ENCODE results near the gene RALGPS2. TPM values are rescaled to one million over a fixed set of nuclear protein-coding genes. Genes with fewer than 3 reads are reported as not detected.
"Not testable (repeated sequence)": the region's sequence is repeated elsewhere in the genome, so short reads cannot be mapped to it uniquely, and the experiment has no call there.

The RALGPS2 gene
- total and polyA plus RNA-seq, 12 donors, result 2.5 to 36.7 (median 12.9) TPM

DNA sequence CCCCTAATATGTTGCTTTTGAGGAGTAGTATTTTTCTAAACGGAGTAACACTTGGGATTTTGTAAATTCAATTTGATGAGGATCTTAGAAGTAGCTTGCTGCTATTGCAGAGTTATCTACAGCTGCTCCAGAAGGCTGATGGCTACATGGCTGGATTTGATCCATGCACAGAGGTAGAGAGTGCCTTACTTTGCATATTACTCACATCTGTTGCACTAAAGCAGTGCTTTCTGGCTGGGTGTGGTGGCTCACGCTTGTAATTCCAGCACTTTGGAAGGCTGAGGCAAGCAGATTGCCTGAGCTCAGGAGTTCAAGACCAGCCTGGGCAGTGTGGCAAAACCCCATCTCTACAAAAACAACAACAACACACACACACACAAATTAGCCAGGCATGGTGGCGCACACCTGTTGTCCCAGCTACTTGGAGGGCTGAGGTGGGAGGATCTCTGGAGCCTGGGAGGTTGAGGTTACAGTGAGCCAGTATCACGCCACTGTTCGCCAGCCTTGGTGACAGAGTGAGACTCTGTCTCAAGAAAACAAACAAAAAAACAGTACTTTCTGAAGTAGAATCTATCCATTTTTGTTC lies 24.6 kb downstream of the RALGPS2 start:
- TF ChIP-seq POLR2A (IDR thresholded peaks at IDR 0.05), result no peak
- TF ChIP-seq, protein P1, sequence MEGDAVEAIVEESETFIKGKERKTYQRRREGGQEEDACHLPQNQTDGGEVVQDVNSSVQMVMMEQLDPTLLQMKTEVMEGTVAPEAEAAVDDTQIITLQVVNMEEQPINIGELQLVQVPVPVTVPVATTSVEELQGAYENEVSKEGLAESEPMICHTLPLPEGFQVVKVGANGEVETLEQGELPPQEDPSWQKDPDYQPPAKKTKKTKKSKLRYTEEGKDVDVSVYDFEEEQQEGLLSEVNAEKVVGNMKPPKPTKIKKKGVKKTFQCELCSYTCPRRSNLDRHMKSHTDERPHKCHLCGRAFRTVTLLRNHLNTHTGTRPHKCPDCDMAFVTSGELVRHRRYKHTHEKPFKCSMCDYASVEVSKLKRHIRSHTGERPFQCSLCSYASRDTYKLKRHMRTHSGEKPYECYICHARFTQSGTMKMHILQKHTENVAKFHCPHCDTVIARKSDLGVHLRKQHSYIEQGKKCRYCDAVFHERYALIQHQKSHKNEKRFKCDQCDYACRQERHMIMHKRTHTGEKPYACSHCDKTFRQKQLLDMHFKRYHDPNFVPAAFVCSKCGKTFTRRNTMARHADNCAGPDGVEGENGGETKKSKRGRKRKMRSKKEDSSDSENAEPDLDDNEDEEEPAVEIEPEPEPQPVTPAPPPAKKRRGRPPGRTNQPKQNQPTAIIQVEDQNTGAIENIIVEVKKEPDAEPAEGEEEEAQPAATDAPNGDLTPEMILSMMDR (IDR thresholded peaks at IDR 0.05), result no peak
- H3K36me3 ChIP-seq (replicated peaks in 1 of 2), result no peaks in the 10 kb centered on the region
- intact Hi-C loops (cut with DNase I), result loop anchor here in 1 of 2 donors (5.0 kb wide), 1 partner anchor 207 kb away; no protein-coding TSS in a partner anchor
- peaks cover 0 to 4% (median 0%) of the 10 kb centered on the region in 3 donors for H3K9me3 ChIP-seq (replicated peaks in 1 of 3)
- H3K27ac ChIP-seq, result no peak overlapping the region
- 90 to 99% (median 95%) methylated on average over 5 of the region's 5 CpGs for WGBS, 4 donors
- H3K27me3 ChIP-seq, result no peaks in the 10 kb centered on the region
- H3K4me1 ChIP-seq (replicated peaks in 1 of 2), result peaks cover 3 to 7% of the 10 kb centered on the region in 2 donors
- no peak for DNase-seq
- no peak overlapping the region for H3K4me3 ChIP-seq

DNA sequence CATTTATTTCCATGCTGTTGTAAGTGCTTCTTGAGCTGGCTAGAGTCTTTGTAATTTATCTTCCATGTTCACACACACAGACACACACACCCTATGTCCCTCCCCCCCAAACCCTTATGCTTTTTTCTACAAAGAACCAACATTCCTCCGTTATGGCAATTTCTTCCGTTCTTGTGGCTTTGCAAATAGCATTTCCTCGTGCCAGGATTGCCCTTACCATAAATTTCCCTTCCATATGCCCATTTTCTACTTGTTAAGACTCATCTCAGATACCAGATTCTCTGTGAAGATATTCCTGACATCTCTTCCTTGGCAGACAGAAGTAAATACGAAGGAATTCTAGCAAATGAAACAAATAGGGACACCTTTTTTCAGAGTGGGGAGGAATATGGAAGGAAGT lies 26.0 kb downstream of the RALGPS2 start:
- Histone ChIP-seq H3K27ac (no peak overlapping the region), H3K27me3 (no peaks in the 10 kb centered on the region), H3K4me3 (no peak overlapping the region), H3K36me3 (replicated peaks in 1 of 2) (no peaks in the 10 kb centered on the region), H3K9me3 (replicated peaks in 1 of 3) (peaks cover 0 to 8% (median 0%) of the 10 kb centered on the region in 3 donors), H3K4me1 (replicated peaks in 1 of 2) (peaks cover 3 to 7% of the 10 kb centered on the region in 2 donors)
- TF ChIP-seq POLR2A (IDR thresholded peaks at IDR 0.05), result no peak
- TF ChIP-seq, protein P1 (IDR thresholded peaks at IDR 0.05), result no peak
- intact Hi-C loops (cut with DNase I), result loop anchor here in 1 of 2 donors (5.0 kb wide), 1 partner anchor 209 kb away; no protein-coding TSS in a partner anchor
- no peak for DNase-seq
- WGBS, 4 donors, result 83 to 88% (median 85%) methylated on average over 4 of the region's 4 CpGs

DNA sequence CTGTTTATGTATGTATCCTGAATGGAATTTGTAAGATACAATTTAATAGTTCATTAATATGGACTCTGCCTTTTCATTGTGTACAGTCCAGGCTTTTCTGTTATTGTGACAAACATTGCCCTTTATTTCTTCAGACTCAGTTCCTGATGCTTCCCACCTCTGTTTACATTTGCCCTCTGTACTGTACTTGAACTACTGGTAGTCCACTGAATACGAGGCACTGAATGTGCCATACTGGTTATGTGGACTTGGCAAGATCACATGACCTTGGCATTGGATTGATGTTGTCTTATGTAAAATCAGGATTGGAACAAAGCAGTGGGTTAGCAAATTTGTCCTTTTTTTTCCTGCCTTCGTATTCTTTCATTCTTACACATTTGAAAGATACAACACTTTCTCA lies 27.8 kb downstream of the RALGPS2 start:
- Histone ChIP-seq H3K27ac (no peak overlapping the region), H3K9me3 (replicated peaks in 1 of 3) (peaks cover 0 to 15% (median 0%) of the 10 kb centered on the region in 3 donors), H3K27me3 (no peaks in the 10 kb centered on the region), H3K4me3 (no peak overlapping the region), H3K36me3 (replicated peaks in 1 of 2) (no peaks in the 10 kb centered on the region), H3K4me1 (replicated peaks in 1 of 2) (peaks cover 3 to 7% of the 10 kb centered on the region in 2 donors)
- 29 to 35% (median 33%) methylated on average over 2 of the region's 2 CpGs for WGBS, 4 donors
- intact Hi-C loops (cut with DNase I), result loop anchor here (2.0 to 5.0 kb wide), 2 partner anchors 210 to 211 kb away; no protein-coding TSS in a partner anchor
- TF ChIP-seq POLR2A (IDR thresholded peaks at IDR 0.05), result no peak
- TF ChIP-seq, protein P1 (IDR thresholded peaks at IDR 0.05), result no peak
- no peak for DNase-seq

DNA sequence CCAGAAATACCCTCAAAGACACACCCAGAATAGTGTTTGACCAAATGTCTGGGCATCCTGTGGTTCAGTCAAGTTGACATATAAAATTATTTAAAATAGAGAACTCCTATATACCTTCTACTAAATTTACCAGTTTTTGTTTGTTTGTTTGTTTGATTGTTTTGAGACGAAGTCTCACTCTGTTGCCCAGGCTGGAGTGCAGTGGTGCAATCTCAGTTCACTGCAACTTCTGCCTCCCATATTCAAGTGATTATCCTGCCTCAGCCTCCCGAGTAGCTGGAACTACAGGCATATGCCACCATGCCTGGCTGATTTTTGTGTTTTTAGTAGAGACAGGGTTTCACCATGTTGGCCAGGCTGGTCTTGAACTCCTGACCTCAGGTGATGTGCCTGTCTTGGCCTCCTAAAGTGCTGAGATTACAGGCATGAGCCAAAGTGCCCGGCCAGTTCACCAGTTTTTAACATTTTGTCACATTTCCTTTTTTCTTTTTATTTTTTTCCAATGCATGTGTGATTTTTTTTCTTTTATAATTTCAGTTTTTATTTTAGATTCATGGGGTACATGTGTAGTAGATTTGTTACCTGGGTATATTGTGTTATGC lies 29.7 kb downstream of the RALGPS2 start:
- intact Hi-C loops (cut with DNase I), result loop anchor here in 1 of 2 donors (5.0 kb wide), 1 partner anchor 212 kb away; no protein-coding TSS in a partner anchor

More for the DNA sequence above, 29.7 kb downstream of the RALGPS2 start:
- peaks cover 0 to 15% (median 0%) of the 10 kb centered on the region in 3 donors for H3K9me3 ChIP-seq (replicated peaks in 1 of 3)
- not testable (repeated sequence) for H3K27ac ChIP-seq; H3K4me1 ChIP-seq (replicated peaks in 1 of 2); H3K36me3 ChIP-seq (replicated peaks in 1 of 2); H3K4me3 ChIP-seq; H3K27me3 ChIP-seq; DNase-seq
- WGBS, 4 donors, result 96 to 98% (median 98%) methylated on average over 3 of the region's 3 CpGs

Measured in adrenal gland (tissue), 12 donors.